CD4-positive, alpha-beta T cell (primary cell): Measurements from ENCODE around the gene PHEX. TPM values are rescaled to one million over a fixed set of nuclear protein-coding genes. Genes with fewer than 3 reads are reported as not detected.

ENCODE experiments used
- ATAC-seq: fragments of 200-7000 bp; cut with Tn5 transposase; one replicate; pipeline ENCODE4 v1.10.0; 2022; ENCODE audit warnings: mild to moderate bottlenecking; ENCODE audit not compliant: poor library complexity
- CTCF ChIA-PET: fragments of 350-600 bp; sonication (Branson Sonifier 250); formaldehyde crosslinking; loops from one replicate; lab custom pipeline; 2021; ENCODE audit warnings: antibody characterized with exemption, inconsistent platforms; lab: Charles Lee
- POLR2A ChIA-PET: fragments of 350-600 bp; sonication (Branson Sonifier 250); formaldehyde crosslinking; loops from one replicate; lab custom pipeline; 2021; ENCODE audit warnings: antibody characterized with exemption, inconsistent platforms; lab: Charles Lee
- DNase-seq, 14 experiments: peaks; one replicate each; pipeline ENCODE4 v3.0.0-alpha.2; 2013 to 2020; ENCODE audit warnings: mixed read lengths in 2 of 14
- H3K27ac ChIP-seq, 2 donors: one replicate each; pipeline versions ENCODE4 v1.5.1 to v1.7.0; 2013; ENCODE audit warnings: low read length in 2 of 2, low read depth in 1 of 2, mild to moderate bottlenecking in 1 of 2
- H3K27me3 ChIP-seq, 2 experiments: 1 replicate in 1 of 2; 2 replicates in 1 of 2; pipeline versions ENCODE4 v1.6.1 to v1.7.0; 2013; ENCODE audit warnings: low read length in 2 of 2, control low read depth in 1 of 2, mild to moderate bottlenecking in 1 of 2, moderate library complexity in 1 of 2; ENCODE audit not compliant: insufficient read depth in 2 of 2, control insufficient read depth in 1 of 2
- H3K36me3 ChIP-seq: one replicate; pipeline ENCODE4 v1.6.1; 2013; ENCODE audit warnings: low read length, control low read depth; ENCODE audit not compliant: insufficient read depth
- H3K4me1 ChIP-seq: one replicate; pipeline ENCODE4 v1.6.1; 2013; ENCODE audit warnings: low read length, control low read depth; ENCODE audit not compliant: insufficient read depth
- H3K4me3 ChIP-seq: one replicate; pipeline ENCODE4 v1.5.1; 2013; ENCODE audit warnings: mild to moderate bottlenecking, low read length, moderate library complexity
- H3K9me3 ChIP-seq, 2 experiments: 1 replicate in 1 of 2; 2 replicates in 1 of 2; pipeline versions ENCODE4 v1.6.1 to v1.7.0; 2013; ENCODE audit warnings: low read length in 2 of 2, mild to moderate bottlenecking in 2 of 2, control low read depth in 1 of 2, moderate library complexity in 1 of 2; ENCODE audit not compliant: control insufficient read depth in 1 of 2, insufficient read depth in 1 of 2
- H3K27ac Mint-ChIP-seq: one replicate; pipeline ENCODE4 v1.8.0; 2020; ENCODE audit warnings: mixed read lengths
- H3K27me3 Mint-ChIP-seq: one replicate; pipeline ENCODE4 v1.8.0; 2021; ENCODE audit warnings: mixed read lengths
- H3K36me3 Mint-ChIP-seq: one replicate; pipeline ENCODE4 v1.8.0; 2021; ENCODE audit warnings: low read depth, mixed read lengths
- H3K4me1 Mint-ChIP-seq: one replicate; pipeline ENCODE4 v1.8.0; 2021; ENCODE audit warnings: low read depth, mixed read lengths
- H3K4me3 Mint-ChIP-seq: one replicate; pipeline ENCODE4 v1.8.0; 2020; ENCODE audit warnings: mild to moderate bottlenecking, mixed read lengths
- H3K9me3 Mint-ChIP-seq: one replicate; pipeline ENCODE4 v1.8.0; 2020; ENCODE audit warnings: mixed read lengths
- intact Hi-C, 2 experiments: fragments of 100-400 bp; cut with DNase I in 1 of 2; cut with micrococcal nuclease in 1 of 2; formaldehyde crosslinking; loops; one replicate each; pipeline versions ENCODE4 v1.15.1 to v1.9.0; 2023 to 2025; cut with DNase I, micrococcal nuclease
- total RNA-seq, 174 experiments: library from RNA in 2 of 174; stranded (reverse) in 2 of 174; gene quantifications; one replicate each; pipeline ENCODE4 v1.2.3 and lab custom pipeline; 2021 to 2026
- TF ChIP-seq, protein P1 (sequence below): fragments of 200-600 bp; IDR thresholded peaks from one replicate; pipeline ENCODE4 v1.8.0; 2022; ENCODE audit warnings: antibody characterized with exemption, mild to moderate bottlenecking

Gene PHEX
- total RNA-seq, 2 experiments from 2014 or later = 0.08 to 0.14 TPM

DNA sequence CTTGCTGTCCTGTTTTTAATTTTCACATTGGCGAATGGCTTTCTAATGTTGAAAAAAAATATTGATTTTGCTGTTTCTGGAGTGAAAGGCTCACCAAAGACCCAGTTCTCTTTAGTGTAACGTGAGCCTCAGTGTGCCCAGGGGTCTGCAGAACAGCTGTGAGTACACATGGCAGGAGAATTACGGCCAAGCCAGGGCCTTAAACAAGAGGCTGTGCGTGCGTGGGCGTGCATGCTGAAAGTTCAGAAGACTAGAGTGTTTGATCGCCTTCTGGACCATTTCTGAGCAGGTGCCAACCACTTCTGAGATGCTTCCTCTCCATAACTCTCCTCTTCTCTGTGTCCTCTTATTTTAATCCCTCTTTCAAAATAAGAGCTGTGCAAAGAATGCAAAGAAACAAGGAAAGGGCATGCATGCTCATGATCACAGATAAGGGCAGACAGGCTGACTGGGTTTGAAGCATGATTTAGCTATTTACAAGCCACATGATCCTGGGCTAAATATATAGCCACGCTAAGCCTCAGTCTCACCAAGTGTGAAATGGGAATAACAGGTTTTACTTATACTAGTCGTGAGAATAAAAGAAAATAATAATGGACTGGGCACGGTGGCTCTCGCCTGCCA lies 9.9 kb downstream of the PHEX start:
- DNase-seq = peak in 1 of 14 experiments; percentile 4
- ChIA-PET POLR2A (no interaction called here), CTCF (no interaction called here)
- H3K27ac Mint-ChIP-seq = no peak overlapping the region
- no peak for ATAC-seq
- no peaks in the 10 kb centered on the region for H3K4me1 ChIP-seq
- H3K27me3 Mint-ChIP-seq = no peaks in the 10 kb centered on the region
- TF ChIP-seq, protein P1, sequence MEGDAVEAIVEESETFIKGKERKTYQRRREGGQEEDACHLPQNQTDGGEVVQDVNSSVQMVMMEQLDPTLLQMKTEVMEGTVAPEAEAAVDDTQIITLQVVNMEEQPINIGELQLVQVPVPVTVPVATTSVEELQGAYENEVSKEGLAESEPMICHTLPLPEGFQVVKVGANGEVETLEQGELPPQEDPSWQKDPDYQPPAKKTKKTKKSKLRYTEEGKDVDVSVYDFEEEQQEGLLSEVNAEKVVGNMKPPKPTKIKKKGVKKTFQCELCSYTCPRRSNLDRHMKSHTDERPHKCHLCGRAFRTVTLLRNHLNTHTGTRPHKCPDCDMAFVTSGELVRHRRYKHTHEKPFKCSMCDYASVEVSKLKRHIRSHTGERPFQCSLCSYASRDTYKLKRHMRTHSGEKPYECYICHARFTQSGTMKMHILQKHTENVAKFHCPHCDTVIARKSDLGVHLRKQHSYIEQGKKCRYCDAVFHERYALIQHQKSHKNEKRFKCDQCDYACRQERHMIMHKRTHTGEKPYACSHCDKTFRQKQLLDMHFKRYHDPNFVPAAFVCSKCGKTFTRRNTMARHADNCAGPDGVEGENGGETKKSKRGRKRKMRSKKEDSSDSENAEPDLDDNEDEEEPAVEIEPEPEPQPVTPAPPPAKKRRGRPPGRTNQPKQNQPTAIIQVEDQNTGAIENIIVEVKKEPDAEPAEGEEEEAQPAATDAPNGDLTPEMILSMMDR = no peak
- H3K4me1 Mint-ChIP-seq = no peaks in the 10 kb centered on the region
- H3K9me3 ChIP-seq = no peaks in the 10 kb centered on the region
- no peaks in the 10 kb centered on the region for H3K36me3 ChIP-seq
- no peaks in the 10 kb centered on the region for H3K27me3 ChIP-seq
- H3K27ac ChIP-seq = no peak overlapping the region
- no peaks in the 10 kb centered on the region for H3K36me3 Mint-ChIP-seq
- no peaks in the 10 kb centered on the region for H3K9me3 Mint-ChIP-seq
- intact Hi-C loops = no loop called here
- H3K4me3 ChIP-seq = no peak overlapping the region
- H3K4me3 Mint-ChIP-seq = no peak overlapping the region

DNA sequence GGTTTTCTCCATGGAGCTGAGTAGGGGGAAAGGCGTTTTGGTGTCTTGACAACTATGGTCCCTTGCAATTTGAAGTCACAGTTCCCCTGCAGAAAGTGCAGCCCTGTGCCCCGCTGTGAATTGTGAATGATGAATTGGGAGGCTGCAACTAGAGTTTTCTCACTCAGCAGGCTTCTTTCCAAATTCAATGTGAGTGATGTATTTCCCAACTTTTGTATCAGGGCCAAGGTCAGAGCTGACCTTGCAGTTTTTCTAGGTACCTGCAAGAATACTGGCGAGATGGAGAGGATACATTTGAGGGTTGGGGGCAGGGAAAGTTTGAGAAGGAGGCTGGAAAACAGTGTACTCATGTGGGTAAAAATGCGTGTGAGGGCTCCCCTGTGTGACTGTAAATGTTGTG lies 11.7 kb downstream of the PHEX start:
- no peaks in the 10 kb centered on the region for H3K27me3 ChIP-seq
- no peaks in the 10 kb centered on the region for H3K4me1 ChIP-seq
- no peaks in the 10 kb centered on the region for H3K36me3 ChIP-seq
- CTCF ChIA-PET = no interaction called here
- TF ChIP-seq, protein P1 = no peak
- H3K27ac Mint-ChIP-seq = no peak overlapping the region
- no peaks in the 10 kb centered on the region for H3K4me1 Mint-ChIP-seq
- no peaks in the 10 kb centered on the region for H3K9me3 Mint-ChIP-seq
- POLR2A ChIA-PET = no interaction called here
- ATAC-seq = no peak
- H3K27me3 Mint-ChIP-seq = no peaks in the 10 kb centered on the region
- H3K9me3 ChIP-seq = no peaks in the 10 kb centered on the region
- no peak overlapping the region for H3K4me3 ChIP-seq
- DNase-seq = no peak
- no peak overlapping the region for H3K27ac ChIP-seq
- no peaks in the 10 kb centered on the region for H3K36me3 Mint-ChIP-seq
- no peak overlapping the region for H3K4me3 Mint-ChIP-seq
- intact Hi-C loops = no loop called here

DNA sequence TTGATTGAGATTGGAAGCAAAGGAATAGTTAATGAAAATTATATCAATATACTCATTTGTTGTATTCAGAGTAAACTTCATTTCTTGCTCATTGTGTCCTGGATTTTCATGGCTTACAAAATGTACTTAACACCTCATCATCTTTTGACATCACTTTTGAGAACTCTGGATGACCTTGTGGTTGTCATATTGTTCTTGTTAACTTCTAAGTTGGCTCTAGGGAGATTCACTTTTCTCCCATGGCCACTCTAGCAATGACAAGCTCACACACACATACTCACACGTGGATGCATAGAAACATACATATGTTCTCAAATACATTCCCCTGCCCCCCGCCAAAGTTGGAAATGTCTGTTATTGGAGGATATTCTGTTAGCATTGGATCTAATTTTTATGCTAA lies 15.3 kb downstream of the PHEX start:
- Mint-ChIP-seq H3K4me1 (no peaks in the 10 kb centered on the region), H3K4me3 (no peak overlapping the region), H3K36me3 (no peaks in the 10 kb centered on the region), H3K9me3 (no peaks in the 10 kb centered on the region), H3K27ac (no peak overlapping the region), H3K27me3 (no peaks in the 10 kb centered on the region)
- ChIA-PET POLR2A (no interaction called here), CTCF (no interaction called here)
- H3K27ac ChIP-seq = no peak overlapping the region
- H3K9me3 ChIP-seq = no peaks in the 10 kb centered on the region
- H3K27me3 ChIP-seq = no peaks in the 10 kb centered on the region
- intact Hi-C loops = no loop called here
- no peak overlapping the region for H3K4me3 ChIP-seq
- TF ChIP-seq, protein P1 = no peak
- no peak for ATAC-seq
- no peak for DNase-seq
- no peaks in the 10 kb centered on the region for H3K36me3 ChIP-seq
- H3K4me1 ChIP-seq = no peaks in the 10 kb centered on the region
